ENCODE data around the gene ERCC1. TPM values are rescaled to one million over a fixed set of nuclear protein-coding genes. Genes with fewer than 3 reads are reported as not detected.

ERCC1 gene
- total RNA-seq, 1 donor from 2014 or later: 65.0 TPM

DNA sequence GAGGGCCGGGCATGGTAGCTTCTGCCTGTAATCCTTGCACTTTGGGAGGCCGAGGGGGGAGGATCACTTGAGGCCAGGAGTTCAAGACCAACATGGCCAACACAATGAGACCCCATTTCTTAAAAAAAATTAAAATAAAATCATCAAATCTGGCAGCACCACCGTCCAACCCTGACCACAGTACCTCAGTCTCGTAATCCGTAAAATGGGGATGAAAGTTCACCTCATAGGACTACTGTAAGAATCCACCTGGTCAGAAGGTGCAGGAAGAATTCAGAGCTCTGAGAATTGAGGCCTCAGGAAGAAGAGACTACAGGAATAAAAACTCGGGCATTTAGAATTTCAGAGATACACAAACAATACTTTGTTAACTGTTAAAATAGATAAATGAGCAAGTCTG is 21.9 kb downstream of the ERCC1 start:
- FAIRE-seq: no peak
- Histone ChIP-seq H3K27me3 (ENCODE audit: control insufficient read depth, insufficient read depth, low read length) (no peaks in the 10 kb centered on the region), H3K4me3 (ENCODE audit: low read depth, low read length) (no peak overlapping the region), H3K36me3 (ENCODE audit: control insufficient read depth, insufficient read depth, low read length) (peaks cover 11% of the 10 kb centered on the region)
- DNase-seq (ENCODE audit: low read depth): no peak
- TF ChIP-seq CTCF (IDR thresholded peaks at IDR 0.05; ENCODE audit: insufficient read depth, low read length, severe bottlenecking): no peak

DNA sequence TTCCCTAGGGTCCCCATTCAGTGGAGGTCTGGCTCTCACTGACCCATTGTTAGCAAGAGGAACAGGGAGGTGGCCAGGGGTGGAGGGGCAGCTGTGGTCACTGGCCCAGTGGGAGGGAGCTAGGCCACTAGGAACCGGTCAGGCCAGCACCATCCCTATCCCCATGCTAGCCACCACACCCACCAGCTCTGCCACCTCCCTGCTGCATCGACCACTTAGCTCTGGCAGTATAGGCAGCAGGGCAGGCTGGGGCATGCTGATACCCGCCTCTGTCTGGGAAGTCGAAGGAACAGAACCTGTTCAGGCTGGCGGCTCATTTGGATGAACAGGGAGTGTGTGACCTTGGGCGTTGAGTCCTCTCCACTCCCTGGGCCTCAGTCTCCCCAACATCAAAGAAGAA is 23.5 kb downstream of the ERCC1 start:
- no peak for TF ChIP-seq CTCF (IDR thresholded peaks at IDR 0.05; ENCODE audit: insufficient read depth, low read length, severe bottlenecking)
- H3K4me3 ChIP-seq (ENCODE audit: low read depth, low read length): no peak overlapping the region
- DNase-seq (ENCODE audit: low read depth) (peak; percentile 93), FAIRE-seq (peak; percentile 93)
- no peaks in the 10 kb centered on the region for H3K27me3 ChIP-seq (ENCODE audit: control insufficient read depth, insufficient read depth, low read length)
- H3K36me3 ChIP-seq (ENCODE audit: control insufficient read depth, insufficient read depth, low read length): peaks cover 18% of the 10 kb centered on the region

DNA sequence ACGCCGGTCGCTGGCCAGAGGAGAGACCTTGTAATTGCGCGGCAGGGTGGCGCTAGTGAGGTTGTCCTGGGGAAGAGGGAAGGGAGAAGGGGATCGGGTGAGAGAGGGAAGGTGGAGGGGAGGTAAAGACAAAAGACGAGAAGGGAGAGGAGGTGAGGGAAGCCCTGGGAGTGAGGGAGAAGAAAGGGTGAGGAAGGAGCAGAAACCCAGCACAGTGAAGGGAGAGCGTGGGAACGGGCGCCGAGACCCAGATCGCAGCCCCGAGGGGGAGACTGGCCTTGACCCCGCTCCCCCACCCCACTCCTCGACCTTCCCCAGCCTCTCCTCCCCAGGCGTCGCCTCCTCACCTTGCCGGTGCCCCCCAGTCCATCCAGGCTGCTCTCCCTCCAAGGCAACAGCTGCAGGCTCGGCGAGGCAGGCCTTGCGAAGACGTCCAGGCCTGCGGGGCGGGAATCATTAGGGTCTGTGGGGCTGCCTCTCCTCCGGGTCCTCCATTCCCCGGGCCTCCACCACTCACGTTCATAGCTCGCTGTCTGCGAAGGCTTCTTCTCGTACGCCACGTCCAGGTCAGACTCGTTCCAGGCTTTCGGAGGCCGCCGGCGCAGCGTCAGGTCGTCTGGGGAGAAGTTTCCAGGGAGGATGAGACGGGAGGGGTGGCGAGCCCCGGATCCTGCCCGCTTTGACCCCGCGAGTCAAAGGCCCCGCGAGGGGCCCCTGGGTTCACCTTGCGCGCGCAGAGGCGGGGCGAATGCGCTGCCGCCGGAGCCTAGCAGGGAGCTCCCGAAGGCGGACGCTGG is 27.7 kb downstream of the ERCC1 start:
- TF ChIP-seq CTCF (IDR thresholded peaks at IDR 0.05; ENCODE audit: insufficient read depth, low read length, severe bottlenecking): no peak
- no peak for FAIRE-seq
- peaks cover 30% of the 10 kb centered on the region for H3K36me3 ChIP-seq (ENCODE audit: control insufficient read depth, insufficient read depth, low read length)

GRCh38 chr19:45391871-45392665 is 31.6 kb downstream of the ERCC1 start:
- no peak for TF ChIP-seq CTCF (IDR thresholded peaks at IDR 0.05; ENCODE audit: insufficient read depth, low read length, severe bottlenecking)
- Histone ChIP-seq H3K36me3 (ENCODE audit: control insufficient read depth, insufficient read depth, low read length) (peaks cover 24% of the 10 kb centered on the region), H3K4me3 (ENCODE audit: low read depth, low read length) (no peak overlapping the region), H3K27me3 (ENCODE audit: control insufficient read depth, insufficient read depth, low read length) (no peaks in the 10 kb centered on the region)
- no peak for FAIRE-seq
- DNase-seq (ENCODE audit: low read depth): no peak

More for the DNA sequence above, 27.7 kb downstream of the ERCC1 start:
- DNase-seq (ENCODE audit: low read depth): no peak
- Histone ChIP-seq H3K27me3 (ENCODE audit: control insufficient read depth, insufficient read depth, low read length) (no peaks in the 10 kb centered on the region), H3K4me3 (ENCODE audit: low read depth, low read length) (no peak overlapping the region)

GRCh38 chr19:45391346-45391745 is 32.4 kb downstream of the ERCC1 start:
- H3K27me3 ChIP-seq (ENCODE audit: control insufficient read depth, insufficient read depth, low read length): no peaks in the 10 kb centered on the region
- H3K36me3 ChIP-seq (ENCODE audit: control insufficient read depth, insufficient read depth, low read length): peaks cover 21% of the 10 kb centered on the region
- DNase-seq (ENCODE audit: low read depth) (no peak), FAIRE-seq (no peak)
- no peak for TF ChIP-seq CTCF (IDR thresholded peaks at IDR 0.05; ENCODE audit: insufficient read depth, low read length, severe bottlenecking)
- no peak overlapping the region for H3K4me3 ChIP-seq (ENCODE audit: low read depth, low read length)

Measured in bronchial epithelial cell (primary cell).